GM19025 (cell line): Measurements from ENCODE around the gene KRTAP10-9.
"Not testable (repeated sequence)": the region's sequence is repeated elsewhere in the genome, so short reads cannot be mapped to it uniquely, and the experiment has no call there.

Source experiments
- ATAC-seq: cut with Tn5 transposase; IDR thresholded peaks from one replicate; pipeline ENCODE4 v1.9.1; 2021; ENCODE audit warnings: mild to moderate bottlenecking, low read depth, moderate library complexity; ENCODE audit not compliant: unreplicated experiment

Gene KRTAP10-9, protein sequence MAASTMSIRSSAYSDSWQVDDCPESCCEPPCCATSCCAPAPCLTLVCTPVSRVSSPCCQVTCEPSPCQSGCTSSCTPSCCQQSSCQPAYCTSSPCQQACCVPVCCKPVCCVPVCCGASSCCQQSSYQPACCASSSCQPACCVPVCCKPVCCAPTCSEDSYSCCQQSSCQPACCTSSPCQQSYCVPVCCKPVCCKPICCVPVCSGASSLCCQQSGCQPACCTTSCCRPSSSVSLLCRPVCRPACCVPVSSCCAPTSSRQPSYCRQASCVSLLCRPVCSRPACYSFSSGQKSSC

GRCh38 chr21:44626673-44627143 is at the start of gene KRTAP10-9:
Gene KRTAP10-9, plus strand, starts transcription at chr21:44627093. Its CDS starts 79 bp downstream, at chr21:44627172.
- no peak for ATAC-seq

DNA sequence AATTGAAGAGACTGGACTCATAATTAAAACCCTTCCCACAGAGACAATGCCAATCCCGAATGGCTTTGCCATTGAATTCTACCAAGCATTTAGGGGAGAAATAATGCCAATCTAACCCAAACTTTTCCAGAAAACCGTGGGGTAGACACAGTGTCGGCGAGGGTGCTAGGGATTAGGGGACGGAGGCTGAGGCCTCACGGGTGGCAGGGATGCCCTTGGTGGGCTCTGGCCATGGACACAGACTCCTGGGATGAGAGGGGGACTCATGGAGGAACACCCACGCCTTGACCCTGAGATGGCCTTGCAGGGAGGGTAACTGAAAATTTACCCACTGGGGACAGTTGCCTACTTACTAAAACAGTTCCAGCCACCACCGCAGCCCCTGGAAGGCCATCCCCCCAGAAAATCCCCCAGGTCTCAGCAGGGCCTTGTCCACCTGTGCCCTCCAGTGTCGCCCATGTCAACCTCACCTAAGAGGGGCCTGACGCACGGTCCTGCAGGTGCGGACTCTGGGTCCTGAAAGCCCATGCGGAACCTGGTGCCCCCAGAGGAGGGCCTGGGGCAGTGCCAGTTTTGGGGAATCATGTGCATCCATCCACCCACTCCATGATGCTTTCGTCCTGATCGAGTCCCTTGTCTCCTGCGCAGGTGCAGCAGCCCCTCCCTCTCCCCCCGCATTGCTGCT is 48.4 kb upstream of the KRTAP10-9 start:
- ATAC-seq = no peak

GRCh38 chr21:44579056-44579832 is 47.6 kb upstream of the KRTAP10-9 start:
- ATAC-seq = no peak

- ATAC-seq = no peak
Measured at GRCh38 chr21:44579833-44580144, 47.1 kb upstream of the KRTAP10-9 start.

DNA sequence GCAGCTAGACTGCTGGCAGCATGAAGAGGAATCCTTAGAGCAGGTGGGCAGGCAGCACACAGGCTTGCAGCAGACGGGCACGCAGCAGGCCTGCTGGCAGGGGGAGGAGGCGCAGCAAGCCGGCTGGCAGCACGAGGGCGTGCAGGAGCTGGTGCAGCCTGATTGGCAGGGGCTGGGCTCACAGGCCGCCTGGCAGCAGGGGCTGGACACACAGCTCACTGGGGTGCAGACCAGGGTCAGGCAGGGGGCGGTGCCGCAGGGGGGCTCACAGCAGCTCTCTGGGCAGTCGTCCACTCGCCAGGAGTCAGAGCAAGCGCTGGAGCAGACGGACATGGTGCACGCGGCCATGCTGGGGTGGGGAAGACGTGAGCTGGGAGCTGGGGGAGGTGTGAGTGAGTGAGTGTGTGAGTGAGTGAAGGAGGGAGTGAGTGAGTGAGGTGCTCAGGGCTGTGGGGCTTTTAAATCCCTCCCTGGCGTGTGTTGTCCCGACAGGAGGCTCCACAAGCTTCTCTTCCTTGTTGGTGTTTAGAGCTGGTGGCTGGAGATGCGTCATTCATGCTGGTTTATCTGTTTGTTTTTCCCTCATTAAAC is 46.6 kb upstream of the KRTAP10-9 start, which contains the start of gene KRTAP10-5:
Gene KRTAP10-5 (minus strand): TSS at position 374 of the 591 bp plus-strand sequence. CDS start 26 bp downstream, at position 348.
- not testable (repeated sequence) for ATAC-seq

- ATAC-seq = no peak
Measured at GRCh38 chr21:44581158-44581557, 45.7 kb upstream of the KRTAP10-9 start.

- ATAC-seq = no peak
Measured at GRCh38 chr21:44582055-44582454, 44.8 kb upstream of the KRTAP10-9 start.

DNA sequence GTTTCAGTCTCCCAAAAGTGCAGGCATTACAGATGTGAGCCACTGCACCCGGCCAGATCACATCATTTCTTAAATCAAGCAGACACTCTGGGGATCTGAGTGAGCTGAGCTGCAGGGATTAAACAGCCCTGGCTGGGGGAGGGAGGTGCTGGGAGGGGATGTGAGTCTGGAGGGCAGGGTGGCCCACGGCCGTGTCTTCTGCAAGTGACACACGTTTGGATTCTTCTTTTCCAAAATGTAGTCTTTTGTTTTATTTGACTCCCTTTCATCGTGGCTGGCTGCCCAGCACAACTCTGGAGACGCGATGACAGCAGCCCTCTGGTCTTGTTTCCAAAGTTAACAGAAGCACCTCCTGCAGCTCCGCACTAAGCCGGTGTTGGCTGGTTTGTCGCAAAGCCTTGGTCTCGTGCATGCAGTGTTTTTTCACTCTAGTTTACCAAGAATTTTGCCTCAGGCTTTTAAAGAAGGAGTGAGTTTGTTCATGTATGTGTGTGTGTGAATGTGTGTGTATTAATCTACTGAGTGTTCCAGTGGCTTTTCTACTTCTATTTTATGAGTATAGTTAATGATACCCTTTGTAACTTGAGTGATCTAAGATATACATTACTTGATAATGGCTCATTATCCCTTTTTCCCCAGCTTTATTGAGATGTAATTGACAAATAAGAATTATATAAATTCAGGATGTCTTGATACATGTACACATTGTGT is 43.6 kb upstream of the KRTAP10-9 start:
- no peak for ATAC-seq

DNA sequence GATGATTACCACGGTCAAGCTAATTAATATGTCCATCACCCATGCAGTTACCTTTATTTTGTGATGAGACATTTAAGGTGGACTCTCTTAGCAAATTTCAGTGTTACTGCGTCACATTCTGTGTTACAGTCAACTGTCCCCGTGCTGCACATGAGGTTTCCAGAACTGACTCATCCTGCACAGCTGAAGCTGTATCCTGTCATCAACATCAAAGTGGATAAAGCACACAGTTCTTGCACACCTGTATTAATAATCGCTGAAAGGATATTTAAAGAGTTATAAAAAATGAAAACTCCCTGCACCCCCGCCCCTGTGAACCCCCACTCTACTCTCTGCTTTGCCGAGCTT is 43.1 kb upstream of the KRTAP10-9 start:
- no peak for ATAC-seq

DNA sequence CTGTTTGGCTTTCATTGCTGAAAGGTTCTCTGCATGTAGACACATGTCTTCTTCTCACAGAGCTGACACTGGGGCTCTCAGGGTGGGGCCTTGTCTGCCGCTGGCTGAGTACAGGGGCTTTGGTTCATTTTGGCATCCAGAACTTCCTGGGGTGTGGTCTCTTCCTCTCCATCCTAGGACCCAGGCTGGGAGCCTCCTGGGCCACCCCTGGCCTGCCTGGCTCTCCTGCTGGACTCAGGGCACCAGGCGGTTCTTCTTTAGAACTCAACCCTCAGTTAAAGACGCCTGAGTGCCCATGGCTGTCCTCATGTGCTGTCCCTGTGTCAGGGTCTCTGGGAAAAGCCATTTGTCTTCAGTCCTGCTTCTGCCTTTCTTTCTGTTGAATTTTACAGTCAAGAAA is 41.0 kb upstream of the KRTAP10-9 start:
- ATAC-seq = no peak

- no peak for ATAC-seq
Measured at GRCh38 chr21:44589094-44589493, 37.8 kb upstream of the KRTAP10-9 start.

- ATAC-seq = no peak
Measured at GRCh38 chr21:44589586-44590305, 37.1 kb upstream of the KRTAP10-9 start.

GRCh38 chr21:44590311-44590721 is 36.6 kb upstream of the KRTAP10-9 start:
- ATAC-seq = no peak

DNA sequence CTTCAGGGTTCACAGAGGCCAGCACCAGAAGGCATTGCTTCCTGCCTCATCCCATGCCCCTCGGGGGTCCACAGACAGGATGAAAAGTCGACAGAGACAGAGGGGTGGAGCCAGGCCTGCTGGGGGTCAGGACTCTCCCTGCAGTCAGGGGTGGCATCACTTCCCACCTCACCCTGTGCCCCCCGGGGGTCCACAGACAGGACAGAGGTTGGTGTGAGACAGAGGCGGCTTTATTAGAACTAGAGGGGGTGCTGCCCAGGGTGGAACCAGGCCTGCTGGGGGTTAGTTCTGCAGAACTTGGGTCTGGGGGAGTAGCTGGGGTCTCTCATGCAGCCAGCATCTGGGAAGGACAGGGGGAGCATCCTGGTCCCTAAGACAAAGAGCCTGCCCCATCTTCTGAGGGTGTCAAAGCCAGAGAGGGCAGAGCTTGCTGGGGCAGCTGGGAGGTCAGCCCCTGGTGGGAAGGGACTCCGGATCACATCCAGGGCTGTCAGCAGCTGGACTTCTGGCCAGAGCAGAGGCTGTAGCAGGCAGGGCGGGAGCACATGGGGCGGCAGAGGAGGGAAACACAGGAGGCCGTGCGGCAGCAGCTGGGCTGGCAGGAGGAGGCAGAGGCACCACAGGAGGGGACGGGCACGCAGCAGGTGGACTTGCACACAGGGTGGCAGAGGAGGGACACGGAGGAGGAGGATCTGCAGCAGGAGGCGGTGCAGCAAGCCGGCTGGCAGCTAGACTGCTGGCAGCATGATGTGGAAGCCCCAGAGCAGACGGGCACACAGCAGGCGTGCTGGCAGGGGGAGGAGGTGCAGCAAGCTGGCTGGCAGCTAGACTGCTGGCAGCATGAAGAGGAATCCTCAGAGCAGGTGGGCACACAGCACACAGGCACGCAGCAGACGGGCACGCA is 35.7 kb upstream of the KRTAP10-9 start:
- not testable (repeated sequence) for ATAC-seq

GRCh38 chr21:44591801-44592130 is 35.1 kb upstream of the KRTAP10-9 start:
- ATAC-seq = not testable (repeated sequence)

DNA sequence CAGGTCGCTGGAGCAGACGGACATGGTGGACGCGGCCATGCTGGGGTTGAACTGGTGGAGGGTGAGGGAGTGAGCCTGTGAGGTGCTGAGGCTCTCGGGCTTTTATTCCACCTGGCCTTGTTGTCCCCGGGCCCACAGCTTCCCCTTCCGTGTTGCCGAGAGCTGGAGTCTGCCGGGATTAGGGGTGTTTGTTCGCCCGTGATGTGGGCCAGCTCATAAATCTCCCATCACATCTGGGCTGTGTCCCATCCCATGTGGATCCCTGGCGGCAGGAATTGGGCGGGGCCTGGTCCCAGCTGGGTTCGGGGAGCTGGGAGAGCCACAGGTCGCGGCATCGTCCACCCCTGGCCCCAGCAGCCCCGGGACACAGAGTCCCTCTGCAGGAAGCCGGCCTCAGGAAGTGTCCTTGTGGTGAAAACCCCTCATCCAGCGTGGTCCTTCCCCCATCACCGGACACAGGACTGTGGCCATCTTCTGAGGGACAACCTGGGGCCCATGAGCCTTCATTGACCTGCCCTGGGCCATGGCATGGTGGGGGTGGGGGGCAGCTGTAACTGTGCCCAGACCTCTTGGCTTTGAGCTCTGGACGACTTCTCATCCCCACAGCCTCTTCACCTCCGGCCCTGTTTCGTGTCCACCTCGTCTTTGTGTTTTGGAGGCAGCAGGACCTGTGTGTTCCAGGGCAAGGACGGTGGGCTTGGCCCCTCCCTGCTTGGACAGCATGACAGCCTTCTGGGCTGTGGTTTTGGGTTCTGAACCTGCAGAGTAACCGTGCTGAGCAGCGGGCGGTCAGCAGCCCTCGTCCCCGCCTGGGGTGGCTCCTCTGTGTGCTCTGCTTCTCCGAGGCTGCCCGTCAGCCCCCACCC is 34.2 kb upstream of the KRTAP10-9 start, which contains the start of gene KRTAP10-6:
Gene KRTAP10-6 (minus strand): TSS at position 60 of the 866 bp plus-strand sequence. CDS start 21 bp downstream, at position 39.
- no peak for ATAC-seq

DNA sequence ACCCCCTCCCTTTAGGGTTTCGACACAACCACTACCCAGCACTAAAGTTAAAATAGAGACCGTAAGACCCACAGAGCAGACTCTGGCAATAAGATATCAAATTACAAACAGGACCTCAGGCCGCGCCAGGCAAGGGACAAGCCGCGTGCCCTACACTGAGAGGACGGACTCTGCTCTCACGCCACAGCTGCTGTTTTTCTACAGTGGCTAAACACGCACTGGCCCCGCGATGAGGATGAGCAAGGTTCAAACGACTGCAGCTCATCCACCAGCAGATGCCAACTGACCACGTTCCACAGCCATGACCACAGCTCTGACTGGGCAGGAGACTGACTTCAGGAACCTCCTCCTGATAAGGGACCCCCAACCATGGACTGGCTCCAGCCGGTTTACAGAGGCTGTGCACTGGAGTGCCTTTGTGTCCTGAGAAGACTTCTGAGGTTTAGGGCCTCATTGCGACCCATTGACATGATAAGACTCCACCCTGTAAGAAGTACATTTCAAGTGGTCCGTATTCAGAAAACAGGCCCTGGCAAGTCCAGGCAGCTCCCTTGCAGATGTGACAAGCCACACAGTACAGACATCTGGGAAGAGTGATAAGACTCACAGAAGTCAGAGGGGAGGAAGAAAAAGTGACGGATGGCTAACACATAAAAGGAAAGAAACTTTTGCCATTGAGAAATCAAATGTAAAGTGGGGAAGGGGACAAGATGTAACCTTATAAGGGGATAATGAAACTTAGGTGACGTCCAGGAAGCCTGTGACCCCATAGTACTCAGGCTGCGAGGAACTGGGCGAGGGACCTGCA is 33.1 kb upstream of the KRTAP10-9 start:
- no peak for ATAC-seq
